ENCODE measurements around the gene LIPM.

GRCh38 chr10:88833723-88834122, 31.2 kb downstream of the LIPM start:
- TF ChIP-seq CTCF (IDR thresholded peaks at IDR 0.05): no peak
- no peak for TF ChIP-seq EP300 (IDR thresholded peaks at IDR 0.05)

All from suprapubic skin (tissue), 3 donors.